ENCODE data around the gene IL17A.

IL17A gene

DNA sequence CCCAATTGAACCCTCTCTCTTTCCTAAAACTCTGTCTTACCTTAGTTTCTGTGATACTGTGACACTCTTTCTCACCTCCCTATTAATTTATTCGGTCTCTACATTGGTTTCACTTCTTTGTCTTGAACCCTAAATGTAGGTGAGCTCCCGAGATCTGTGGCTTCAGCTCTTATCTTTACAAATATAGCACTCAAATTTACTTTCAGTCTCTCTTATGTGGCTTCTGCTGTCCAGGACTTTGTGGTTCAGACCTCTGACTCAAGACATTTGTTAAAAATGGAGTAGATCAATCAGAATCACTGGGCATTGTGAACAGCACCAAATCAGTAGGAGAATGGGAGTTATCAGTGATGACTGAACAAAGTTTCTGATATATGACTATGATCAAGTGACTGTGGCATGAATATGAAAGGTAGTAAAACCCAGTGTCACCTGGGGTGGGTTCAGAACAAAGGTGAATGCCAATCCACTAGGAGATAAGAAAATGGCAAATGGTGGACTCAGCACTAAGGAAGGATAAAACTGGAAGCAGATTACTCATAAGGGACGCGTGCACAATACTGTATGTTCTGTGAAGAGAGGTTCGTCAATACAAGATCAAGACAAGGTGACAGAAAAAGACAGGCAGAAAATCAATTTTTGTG lies 30.9 kb downstream of the IL17A start:
- no peak for DNase-seq (ENCODE audit: low read depth in 2 of 2)

DNA sequence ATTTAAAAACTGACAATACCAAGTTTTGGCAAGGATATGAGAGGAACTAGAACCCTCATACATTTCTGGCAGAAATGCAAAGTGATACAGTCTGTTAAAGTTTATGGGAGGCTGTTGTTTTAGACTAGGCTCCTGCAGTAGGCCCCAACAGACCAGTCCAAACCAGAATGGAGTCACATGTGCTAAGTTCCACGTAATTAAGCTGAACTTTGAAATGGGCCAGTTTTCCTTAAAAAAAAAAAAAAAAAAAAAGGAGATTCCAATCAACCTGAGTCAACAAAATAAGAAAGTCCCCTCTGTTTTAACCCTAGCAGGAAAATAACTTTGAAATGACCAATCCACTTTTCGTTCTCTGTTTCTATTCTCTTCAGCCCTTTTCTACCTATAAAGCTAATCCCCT lies 31.6 kb downstream of the IL17A start:
- no peak for DNase-seq (ENCODE audit: low read depth in 2 of 2)

DNA sequence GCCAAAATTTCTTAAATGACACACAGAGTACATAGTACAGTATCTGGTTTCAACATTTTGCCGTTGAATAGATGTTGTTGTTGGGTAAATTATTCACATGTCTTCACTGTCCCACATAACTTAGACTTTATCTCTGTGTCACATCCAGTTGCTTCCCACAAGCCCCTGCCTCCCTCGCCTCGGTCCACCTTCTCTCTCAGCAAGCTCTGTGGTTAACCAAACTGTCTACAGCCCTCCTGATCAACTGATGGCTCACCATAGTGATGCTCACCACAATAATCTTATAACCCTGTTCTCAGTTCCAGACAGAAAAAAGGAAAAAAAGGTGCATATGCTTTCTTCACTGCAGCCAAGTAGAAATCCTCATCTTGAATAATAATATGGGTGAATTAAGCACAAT lies 35.1 kb downstream of the IL17A start:
- no peak for DNase-seq (ENCODE audit: low read depth in 2 of 2)

DNA sequence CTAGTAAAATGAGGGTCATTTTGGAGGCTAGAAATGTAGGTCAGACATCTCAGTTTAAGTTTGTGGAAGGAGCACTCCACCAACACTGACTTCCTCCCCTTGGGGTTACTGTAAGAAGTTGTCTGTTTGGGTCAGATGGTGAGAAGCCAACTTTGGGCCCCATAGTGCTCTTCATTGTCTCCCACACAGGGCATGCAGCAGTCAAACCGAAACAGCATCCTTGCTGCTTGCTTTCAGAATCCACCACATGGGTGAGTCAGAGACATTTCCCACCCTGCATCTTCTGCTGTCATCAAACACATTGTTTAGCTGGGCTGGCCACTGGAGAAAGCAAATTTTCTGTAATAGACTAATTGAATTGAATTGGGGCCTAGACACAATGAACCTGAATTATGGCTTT lies 41.3 kb downstream of the IL17A start:
- no peak for DNase-seq (ENCODE audit: low read depth in 2 of 2)

DNA sequence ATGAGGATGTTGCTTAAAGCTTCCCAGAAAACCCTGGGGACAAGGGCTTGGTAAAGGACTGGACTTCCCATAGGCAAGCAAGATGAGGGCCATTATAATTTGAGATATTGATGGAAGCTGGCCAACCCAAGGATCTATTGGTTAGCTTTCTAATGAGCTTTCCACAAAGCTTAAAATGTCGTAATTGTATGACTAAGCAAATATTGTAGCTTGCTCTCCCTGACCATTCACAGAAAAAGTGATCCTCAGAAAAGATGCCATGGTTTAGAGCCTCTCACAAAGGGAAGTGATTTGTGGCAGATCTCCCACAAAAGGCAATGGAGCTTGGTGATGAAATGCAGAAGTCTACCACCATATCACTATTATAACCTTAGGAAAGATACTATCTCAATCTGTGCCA lies 44.5 kb downstream of the IL17A start:
- DNase-seq (ENCODE audit: low read depth in 2 of 2) = no peak

DNA sequence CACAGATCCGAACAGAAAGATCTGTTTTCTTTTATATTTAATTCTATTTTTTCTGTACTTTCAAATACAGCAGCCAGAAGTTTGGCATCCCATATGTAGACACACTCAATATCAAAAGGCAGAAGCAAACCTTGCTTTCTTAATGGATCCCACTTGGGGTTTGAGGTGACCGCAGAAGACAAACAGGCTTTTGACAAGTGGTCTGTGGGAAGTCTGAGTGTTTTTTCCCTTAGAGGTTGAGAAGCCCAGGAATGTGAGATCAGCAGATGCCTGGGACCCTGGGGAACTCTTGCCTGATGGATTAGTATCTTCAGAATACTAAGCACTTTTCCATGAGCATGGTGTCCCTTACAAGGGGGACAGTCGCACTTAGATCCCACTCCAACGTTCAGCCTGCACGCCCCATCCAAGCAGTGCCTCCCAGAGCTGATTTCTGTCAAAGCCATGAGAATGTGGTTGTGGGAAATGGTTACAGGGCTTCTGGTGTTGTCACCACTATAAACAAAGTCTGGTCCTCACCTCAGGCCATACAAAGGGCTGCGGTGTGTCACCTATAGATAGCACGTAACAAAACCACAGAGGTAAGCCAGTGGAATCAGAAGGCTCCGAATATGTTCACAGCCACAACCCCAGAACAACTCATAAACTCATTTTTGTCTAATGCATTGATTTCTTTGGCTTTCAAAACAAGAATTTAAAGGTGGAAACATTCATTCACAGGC lies 45.4 kb downstream of the IL17A start:
- DNase-seq (ENCODE audit: low read depth in 2 of 2) = no peak

DNA sequence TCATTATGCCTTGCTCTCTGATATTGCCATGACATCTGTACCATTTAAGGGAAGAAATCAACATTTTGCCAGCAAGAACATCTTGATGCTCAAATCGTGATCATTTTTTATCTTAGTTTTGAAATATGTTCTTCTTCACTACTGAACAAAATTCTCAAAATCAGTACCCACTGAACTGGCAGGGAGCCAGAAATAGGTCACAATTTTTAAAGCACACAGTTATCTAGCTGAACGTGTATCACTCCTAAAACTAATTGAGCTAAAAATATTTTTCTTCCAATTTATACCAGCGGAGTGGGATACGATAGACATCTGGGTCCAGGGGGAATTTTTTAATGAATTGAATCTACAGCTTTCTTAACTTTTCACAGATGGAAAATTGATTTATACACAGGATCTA lies 46.8 kb downstream of the IL17A start:
- DNase-seq (ENCODE audit: low read depth in 2 of 2) = no peak

DNA sequence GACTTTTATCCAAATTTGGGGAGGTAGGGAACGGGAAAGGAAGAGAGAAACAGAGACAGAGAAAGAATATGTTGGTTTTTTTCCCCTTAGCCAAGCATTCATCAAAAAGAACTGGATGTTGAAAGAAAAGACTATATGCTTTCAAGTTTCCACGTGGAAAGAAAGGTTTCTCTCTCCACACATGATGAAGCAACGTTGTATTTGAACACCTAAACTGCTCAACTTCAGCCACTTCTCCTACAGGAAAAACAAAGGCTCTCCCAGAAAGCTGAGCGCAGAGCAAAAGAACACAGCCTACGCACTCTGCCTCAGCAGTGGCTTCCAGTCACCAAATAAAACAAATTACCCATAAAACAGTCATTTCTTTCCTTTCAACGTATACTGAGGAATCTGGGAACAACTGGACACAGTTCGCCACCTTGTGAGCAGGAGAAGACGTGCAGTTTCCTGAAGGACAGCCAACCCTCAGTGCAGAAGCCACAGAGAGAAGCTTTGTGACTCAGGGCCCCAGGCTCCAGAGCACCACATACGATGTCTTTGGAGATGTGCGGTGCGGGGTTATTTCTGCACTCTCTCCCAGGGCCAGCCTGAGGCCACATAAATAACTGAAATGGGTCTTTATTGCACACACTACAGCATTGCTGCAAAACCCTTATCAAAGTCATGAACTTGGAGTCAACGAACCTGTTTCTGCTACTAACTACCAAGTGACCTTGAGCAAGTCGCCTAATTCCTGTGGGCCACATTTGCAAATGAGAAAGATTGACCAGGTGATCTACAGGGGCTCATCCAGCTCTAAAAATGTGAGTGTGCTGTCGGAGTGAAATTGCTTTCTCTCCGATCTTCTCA lies 48.0 kb downstream of the IL17A start:
- no peak for DNase-seq (ENCODE audit: low read depth in 2 of 2)
